B cell (primary cell): ENCODE data around the gene LRRC8E.

Source experiments
- CTCF ChIP-seq: fragments of 200-600 bp; IDR thresholded peaks from one replicate; pipeline ENCODE4 v1.8.0; 2022; ENCODE audit warnings: antibody characterized with exemption, mild to moderate bottlenecking
- EZH2 ChIP-seq: IDR thresholded peaks from 2 replicates; pipeline ENCODE4 v1.6.1; 2012; ENCODE audit warnings: borderline replicate concordance, low read depth, mild to moderate bottlenecking, moderate library complexity, low read length; ENCODE audit not compliant: insufficient read depth, poor library complexity, severe bottlenecking

GRCh38 chr19:7887408-7888144 lies 734 bp upstream of the LRRC8E start:
- TF ChIP-seq CTCF = no peak
- TF ChIP-seq EZH2 = no peak
